Endothelial cell of umbilical vein (primary cell): Measurements from ENCODE around the gene PBXIP1.

Experiments
- EZH2 ChIP-seq: IDR thresholded peaks from 2 replicates; pipeline ENCODE4 v1.6.1; 2012; ENCODE audit warnings: borderline replicate concordance, low read depth, mild to moderate bottlenecking, moderate library complexity, low read length, inconsistent platforms; ENCODE audit not compliant: severe bottlenecking
- TF ChIP-seq, protein P1 (sequence below), 2 donors: IDR thresholded peaks; 1 replicate in 1 of 2; 2 replicates in 1 of 2; pipeline ENCODE4 v1.5.1; 2011; ENCODE audit warnings: low read length in 2 of 2, mild to moderate bottlenecking in 2 of 2, moderate library complexity in 2 of 2, control low read depth in 1 of 2, inconsistent platforms in 1 of 2, low read depth in 1 of 2; ENCODE audit not compliant: insufficient read depth in 1 of 2; ENCODE audit errors: extremely low read depth in 1 of 2

DNA sequence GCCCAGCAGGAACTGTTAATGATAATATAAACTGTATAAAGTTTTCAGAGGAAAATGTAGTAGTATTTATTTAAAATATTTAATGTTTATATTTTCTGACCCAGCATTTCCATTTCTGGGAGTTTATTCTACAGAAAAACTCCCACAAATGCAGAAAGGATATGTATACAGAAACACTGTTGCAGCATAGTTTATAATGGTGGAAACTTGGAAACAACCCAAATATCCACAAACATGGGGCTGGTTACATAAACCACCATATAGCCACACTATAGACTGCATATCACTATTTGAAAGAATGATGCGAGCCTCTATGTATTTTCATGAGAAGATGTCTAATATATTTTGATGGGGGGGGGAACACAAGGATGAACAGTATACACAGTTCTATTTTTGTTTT is 54.3 kb downstream of the PBXIP1 start:
- TF ChIP-seq, protein P1, sequence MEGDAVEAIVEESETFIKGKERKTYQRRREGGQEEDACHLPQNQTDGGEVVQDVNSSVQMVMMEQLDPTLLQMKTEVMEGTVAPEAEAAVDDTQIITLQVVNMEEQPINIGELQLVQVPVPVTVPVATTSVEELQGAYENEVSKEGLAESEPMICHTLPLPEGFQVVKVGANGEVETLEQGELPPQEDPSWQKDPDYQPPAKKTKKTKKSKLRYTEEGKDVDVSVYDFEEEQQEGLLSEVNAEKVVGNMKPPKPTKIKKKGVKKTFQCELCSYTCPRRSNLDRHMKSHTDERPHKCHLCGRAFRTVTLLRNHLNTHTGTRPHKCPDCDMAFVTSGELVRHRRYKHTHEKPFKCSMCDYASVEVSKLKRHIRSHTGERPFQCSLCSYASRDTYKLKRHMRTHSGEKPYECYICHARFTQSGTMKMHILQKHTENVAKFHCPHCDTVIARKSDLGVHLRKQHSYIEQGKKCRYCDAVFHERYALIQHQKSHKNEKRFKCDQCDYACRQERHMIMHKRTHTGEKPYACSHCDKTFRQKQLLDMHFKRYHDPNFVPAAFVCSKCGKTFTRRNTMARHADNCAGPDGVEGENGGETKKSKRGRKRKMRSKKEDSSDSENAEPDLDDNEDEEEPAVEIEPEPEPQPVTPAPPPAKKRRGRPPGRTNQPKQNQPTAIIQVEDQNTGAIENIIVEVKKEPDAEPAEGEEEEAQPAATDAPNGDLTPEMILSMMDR (IDR thresholded peaks at IDR 0.05; ENCODE audit: extremely low read depth in 1 of 2, insufficient read depth in 1 of 2, low read depth in 1 of 2, low read length in 2 of 2): no peak
- no peak for TF ChIP-seq EZH2
